Spleen (tissue), 11 donors: ENCODE data around the gene ZNF584. TPM values are rescaled to one million over a fixed set of nuclear protein-coding genes. Genes with fewer than 3 reads are reported as not detected.

Experiments
- DNase-seq: peaks from one replicate; pipeline ENCODE4 v3.0.0-alpha.2; 2020
- H3K27ac ChIP-seq, 8 donors: fragments of 200-600 bp; sonication (generic) in 7 of 8; 1 replicate in 4 of 8; 2 replicates in 4 of 8; pipeline versions ENCODE4 v1.5.0 to v1.8.0; 2016 to 2021; ENCODE audit warnings: inconsistent platforms in 4 of 8, mild to moderate bottlenecking in 4 of 8, moderate library complexity in 1 of 8
- H3K27me3 ChIP-seq, 7 donors: fragments of 200-600 bp; sonication (generic) in 6 of 7; replicated peaks in 1 of 7; 1 replicate in 4 of 7; 2 replicates in 3 of 7; pipeline versions ENCODE4 v1.5.0 to v1.8.0; 2016 to 2021; ENCODE audit warnings: inconsistent platforms in 3 of 7, mild to moderate bottlenecking in 1 of 7
- H3K36me3 ChIP-seq, 6 donors: fragments of 200-600 bp; sonication (generic) in 5 of 6; 1 replicate in 4 of 6; 2 replicates in 2 of 6; pipeline versions ENCODE4 v1.5.0 to v1.8.0; 2016 to 2021; ENCODE audit warnings: inconsistent platforms in 2 of 6
- H3K4me1 ChIP-seq, 6 donors: fragments of 200-600 bp; sonication (generic) in 5 of 6; 1 replicate in 3 of 6; 2 replicates in 3 of 6; pipeline versions ENCODE4 v1.5.0 to v1.8.0; 2016 to 2021; ENCODE audit warnings: inconsistent platforms in 3 of 6
- H3K4me3 ChIP-seq, 8 donors: fragments of 200-600 bp; sonication (generic) in 7 of 8; 1 replicate in 4 of 8; 2 replicates in 4 of 8; pipeline versions ENCODE4 v1.5.0 to v1.8.0; 2016 to 2021; ENCODE audit warnings: inconsistent platforms in 4 of 8, mild to moderate bottlenecking in 4 of 8, moderate library complexity in 2 of 8
- H3K9me3 ChIP-seq, 8 donors: fragments of 200-600 bp; sonication (generic) in 7 of 8; 1 replicate in 4 of 8; 2 replicates in 4 of 8; pipeline versions ENCODE4 v1.5.0 to v1.8.0; 2016 to 2021; ENCODE audit warnings: inconsistent platforms in 4 of 8
- POLR2A ChIP-seq, 3 donors: fragments of 450-650 bp; IDR thresholded peaks; one replicate each; pipeline ENCODE4 v1.5.1; 2017; ENCODE audit warnings: antibody characterized with exemption in 3 of 3, mild to moderate bottlenecking in 1 of 3
- POLR2AphosphoS5 ChIP-seq, 3 donors: sonication (generic); formaldehyde crosslinking; IDR thresholded peaks; one replicate each; pipeline ENCODE4 v1.5.1; 2017; ENCODE audit warnings: antibody characterized with exemption in 3 of 3
- WGBS, 5 donors: extraction: QIAGEN DNeasy Blood & Tissue Kit in 3 of 5; methylation state at CpG; one replicate each; pipeline versions ENCODE4 v1.1.5 to v1.1.7; 2013 to 2018; 5-methylcytosine and 5-hydroxymethylcytosine counted together
- intact Hi-C: fragments of 100-400 bp; cut with DNase I; formaldehyde crosslinking; loops from one replicate; pipeline ENCODE4 v1.15.0; 2023; ENCODE audit warnings: low total_unique reads
- polyA plus RNA-seq, 3 donors: library from polyadenylated mRNA; stranded (reverse); fragments of 200-250 nt; gene quantifications; one replicate each; pipeline ENCODE4 v1.2.1, GENCODE V29; 2013
- total RNA-seq, 7 donors: library from RNA; depleted of rRNA in 3 of 7; stranded (reverse); fragments of >200 nt in 3 of 7; fragmentation: NEBNext Ultra II Directional in 4 of 7; extraction: Animal tissue kit (Norgen Biotek cat#: 25700) in 4 of 7; gene quantifications; one replicate each; pipeline versions ENCODE4 v1.1.0 to v1.2.1, GENCODE V29; 2016 to 2021
- TF ChIP-seq, protein P1 (sequence below), 11 experiments: fragments of 200-600 bp in 7 of 11; fragments of 450-650 bp in 4 of 11; sonication (generic) in 4 of 11; IDR thresholded peaks in 8 of 11; conservative IDR thresholded peaks in 3 of 11; 1 replicate in 7 of 11; 2 replicates in 4 of 11; pipeline versions ENCODE4 v1.4.0 to v1.8.0; 2016 to 2021; ENCODE audit warnings: antibody characterized with exemption in 11 of 11, inconsistent platforms in 4 of 11, mild to moderate bottlenecking in 1 of 11
- donor health status: healthy with polysubstance abuse.
- donor health status: DM: no; HTN: no; CAD: no; lungs with moderate emphysema.
- donor health status: DM: no; HTN: no; CAD: no.
- donor health status: Bipolar disorder and iron deficiency.
- donor health status: healthy.
- donor health status: DM: no; HTN: no; CAD: no.
- donor health status: DM: yes; HTN: yes; CAD: no.

ZNF584 gene
- total and polyA plus RNA-seq, 10 donors = 2.3 to 11.2 (median 8.3) TPM

DNA sequence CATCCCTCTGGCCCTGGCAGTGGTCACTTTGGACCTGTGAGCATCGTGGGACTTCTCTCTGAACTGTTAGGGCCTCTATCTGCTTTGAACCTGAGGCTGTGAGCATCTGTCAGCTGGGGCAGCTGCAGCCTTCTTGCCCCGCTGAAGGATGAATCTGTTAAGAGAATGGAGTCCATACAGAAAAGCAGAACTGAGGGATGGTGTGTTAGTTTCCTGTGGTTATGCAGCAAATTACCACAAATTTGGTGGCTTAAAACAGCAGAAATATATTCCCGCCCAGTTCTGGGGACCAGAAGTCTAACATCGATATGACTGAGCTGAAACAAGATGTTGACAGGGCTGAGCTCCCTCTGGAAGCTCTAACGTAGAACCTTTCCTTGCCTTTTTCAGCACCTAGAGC is 44.3 kb upstream of the ZNF584 start:
- Histone ChIP-seq H3K27ac (no peak overlapping the region), H3K27me3 (no peaks in the 10 kb centered on the region), H3K36me3 (peaks cover 0 to 18% (median 0%) of the 10 kb centered on the region in 6 donors), H3K9me3 (no peaks in the 10 kb centered on the region), H3K4me3 (no peak overlapping the region), H3K4me1 (peaks cover 5 to 36% (median 24%) of the 10 kb centered on the region in 6 donors)
- 26 to 42% (median 38%) methylated on average over 5 of the region's 5 CpGs for WGBS, 5 donors
- intact Hi-C loops = no loop called here
- TF ChIP-seq POLR2A (IDR thresholded peaks at IDR 0.05) (no peak), POLR2AphosphoS5 (IDR thresholded peaks at IDR 0.05) (no peak)
- TF ChIP-seq, protein P1, sequence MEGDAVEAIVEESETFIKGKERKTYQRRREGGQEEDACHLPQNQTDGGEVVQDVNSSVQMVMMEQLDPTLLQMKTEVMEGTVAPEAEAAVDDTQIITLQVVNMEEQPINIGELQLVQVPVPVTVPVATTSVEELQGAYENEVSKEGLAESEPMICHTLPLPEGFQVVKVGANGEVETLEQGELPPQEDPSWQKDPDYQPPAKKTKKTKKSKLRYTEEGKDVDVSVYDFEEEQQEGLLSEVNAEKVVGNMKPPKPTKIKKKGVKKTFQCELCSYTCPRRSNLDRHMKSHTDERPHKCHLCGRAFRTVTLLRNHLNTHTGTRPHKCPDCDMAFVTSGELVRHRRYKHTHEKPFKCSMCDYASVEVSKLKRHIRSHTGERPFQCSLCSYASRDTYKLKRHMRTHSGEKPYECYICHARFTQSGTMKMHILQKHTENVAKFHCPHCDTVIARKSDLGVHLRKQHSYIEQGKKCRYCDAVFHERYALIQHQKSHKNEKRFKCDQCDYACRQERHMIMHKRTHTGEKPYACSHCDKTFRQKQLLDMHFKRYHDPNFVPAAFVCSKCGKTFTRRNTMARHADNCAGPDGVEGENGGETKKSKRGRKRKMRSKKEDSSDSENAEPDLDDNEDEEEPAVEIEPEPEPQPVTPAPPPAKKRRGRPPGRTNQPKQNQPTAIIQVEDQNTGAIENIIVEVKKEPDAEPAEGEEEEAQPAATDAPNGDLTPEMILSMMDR (IDR thresholded peaks at IDR 0.05 in 8 of 11, conservative IDR thresholded peaks at IDR 0.05 in 3 of 11) = no peak
- DNase-seq = no peak

DNA sequence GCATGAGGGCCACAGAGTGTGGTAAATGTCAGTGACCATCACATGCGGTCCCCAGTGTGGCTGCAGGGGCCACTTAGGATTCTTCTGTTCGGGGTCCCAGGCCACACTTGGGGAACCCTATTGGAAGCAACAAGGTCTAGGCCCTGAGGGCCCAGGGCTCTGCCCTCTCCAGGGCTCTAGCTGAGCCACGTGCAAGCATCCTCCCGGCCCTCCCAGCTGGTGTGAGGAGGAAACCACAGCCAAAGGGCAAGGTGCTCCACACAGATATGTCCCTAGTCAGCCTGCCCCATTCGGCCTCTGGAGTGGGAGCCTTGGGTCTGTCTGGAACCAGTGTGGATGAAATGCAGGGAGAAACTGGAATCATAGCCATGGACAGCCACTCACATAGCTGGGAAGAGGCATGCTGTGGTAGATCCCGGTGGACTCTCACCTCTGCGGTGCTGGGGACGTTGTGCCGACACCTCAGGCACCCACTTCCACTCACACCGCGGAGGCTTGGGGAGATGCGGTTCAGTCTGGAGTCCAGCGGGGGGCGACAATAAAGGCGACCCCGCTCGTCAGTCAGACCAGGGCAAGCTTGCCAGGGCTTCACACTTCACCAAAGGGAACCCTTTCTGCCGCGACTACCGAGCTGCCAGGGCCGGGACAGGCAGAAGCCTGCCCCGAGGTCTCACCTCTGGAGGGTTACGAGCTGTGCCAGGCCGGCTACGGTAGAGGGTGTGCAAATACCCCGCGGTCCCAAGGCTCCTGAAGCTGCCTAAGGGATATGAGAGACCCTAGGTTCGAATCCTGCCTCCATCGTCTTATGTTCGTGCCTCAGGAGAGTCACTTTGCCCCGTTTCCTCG is 41.6 kb upstream of the ZNF584 start:
- no peaks in the 10 kb centered on the region for H3K27me3 ChIP-seq
- 89 to 93% (median 91%) methylated on average over 27 to 32 of the region's 32 CpGs for WGBS, 5 donors
- DNase-seq = no peak
- H3K4me1 ChIP-seq = peaks cover 2 to 26% (median 17%) of the 10 kb centered on the region in 6 donors
- no peak overlapping the region for H3K4me3 ChIP-seq
- TF ChIP-seq POLR2AphosphoS5 (IDR thresholded peaks at IDR 0.05) (no peak), POLR2A (IDR thresholded peaks at IDR 0.05) (no peak)
- TF ChIP-seq, protein P1 (IDR thresholded peaks at IDR 0.05 in 8 of 11, conservative IDR thresholded peaks at IDR 0.05 in 3 of 11) = no peak
- intact Hi-C loops = no loop called here
- H3K36me3 ChIP-seq = peaks cover 0 to 18% (median 0%) of the 10 kb centered on the region in 6 donors
- no peak overlapping the region for H3K27ac ChIP-seq
- H3K9me3 ChIP-seq = no peaks in the 10 kb centered on the region

DNA sequence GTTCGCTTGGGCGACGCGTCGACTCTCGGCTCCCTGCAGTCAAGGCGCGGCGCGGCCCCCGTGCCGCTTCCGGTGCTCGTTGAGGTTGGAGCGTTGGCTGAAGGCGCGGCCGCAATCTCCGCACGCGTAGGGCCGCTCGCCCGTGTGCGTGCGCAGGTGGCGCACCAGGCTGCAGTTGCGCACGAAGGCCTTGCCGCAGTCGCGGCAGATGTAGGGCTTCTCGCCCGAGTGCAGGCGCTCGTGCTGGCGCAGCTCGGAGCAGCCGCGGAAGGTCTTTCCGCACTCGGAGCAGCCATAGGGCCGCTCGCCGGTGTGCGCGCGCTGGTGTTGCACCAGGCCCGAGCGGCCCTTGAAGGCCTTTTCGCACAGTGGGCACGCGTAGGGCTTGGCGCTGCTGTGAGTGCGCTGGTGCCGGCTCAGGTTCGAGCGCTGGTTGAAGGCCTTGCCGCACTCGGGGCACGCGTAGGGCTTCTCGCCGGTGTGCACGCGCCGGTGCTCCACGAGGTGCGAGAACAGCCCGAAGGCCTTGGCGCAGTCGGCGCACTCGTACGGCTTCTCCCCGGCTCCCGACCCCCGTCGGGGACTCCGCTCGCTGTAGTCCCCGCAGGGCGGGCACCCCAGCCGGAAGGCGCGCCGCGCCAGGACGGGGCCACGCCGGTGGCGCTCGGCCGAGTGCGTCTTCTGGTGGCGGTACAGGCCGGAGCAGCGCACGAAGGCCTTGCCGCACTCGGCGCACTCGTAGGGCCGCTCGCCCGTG is 40.6 kb upstream of the ZNF584 start:
- Histone ChIP-seq H3K4me1 (peaks cover 0 to 20% (median 14%) of the 10 kb centered on the region in 6 donors), H3K36me3 (peaks cover 0 to 18% (median 0%) of the 10 kb centered on the region in 6 donors), H3K27me3 (no peaks in the 10 kb centered on the region), H3K9me3 (no peaks in the 10 kb centered on the region), H3K27ac (no peak overlapping the region), H3K4me3 (no peak overlapping the region)
- intact Hi-C loops = no loop called here
- no peak for DNase-seq
- TF ChIP-seq POLR2A (IDR thresholded peaks at IDR 0.05) = no peak
- TF ChIP-seq POLR2AphosphoS5 (IDR thresholded peaks at IDR 0.05) = no peak
- TF ChIP-seq, protein P1 (IDR thresholded peaks at IDR 0.05 in 8 of 11, conservative IDR thresholded peaks at IDR 0.05 in 3 of 11) = no peak
- WGBS, 5 donors = 77 to 92% (median 81%) methylated on average over 58 to 106 of the region's 106 CpGs
